HL-60 (cell line): Measurements from ENCODE around the gene GUCA1A.
A peak's percentile ranks its signal among the peaks of the same experiment; 100 is the strongest.
"Not testable (repeated sequence)": the region's sequence is repeated elsewhere in the genome, so short reads cannot be mapped to it uniquely, and the experiment has no call there.

ENCODE experiments used
- DNase-seq, 2 experiments: peaks; one replicate each; pipeline ENCODE4 v3.0.0-alpha.2; 2010 to 2020; ENCODE audit warnings: low read depth in 1 of 2, low spot score in 1 of 2
- H3K27ac ChIP-seq: fragments of 250-450 bp; sonication (Bioruptor Pico); replicated peaks from 2 replicates; pipeline ENCODE4 v1.5.1; 2020; ENCODE audit warnings: mild to moderate bottlenecking, moderate library complexity
- H3K27me3 ChIP-seq: fragments of 250-450 bp; sonication (Bioruptor Pico); 2 replicates; pipeline ENCODE4 v1.5.1; 2021; ENCODE audit warnings: mild to moderate bottlenecking, moderate library complexity; ENCODE audit not compliant: insufficient read depth, poor library complexity, severe bottlenecking
- H3K4me3 ChIP-seq: replicated peaks from 2 replicates; pipeline ENCODE4 v1.5.1; 2011; ENCODE audit warnings: mild to moderate bottlenecking, control low read depth, low read length; ENCODE audit not compliant: insufficient read depth
- CTCF ChIP-seq: IDR thresholded peaks from one replicate; pipeline ENCODE4 v1.5.1; 2011; ENCODE audit warnings: low read length, control low read depth, inconsistent platforms; ENCODE audit not compliant: insufficient read depth
- GABPA ChIP-seq: IDR thresholded peaks from 2 replicates; pipeline ENCODE4 v1.6.1; 2012; ENCODE audit warnings: low read depth
- POLR2AphosphoS5 ChIP-seq: IDR thresholded peaks from 2 replicates; pipeline ENCODE4 v1.6.1; 2012; ENCODE audit warnings: low read depth
- REST ChIP-seq: IDR thresholded peaks from 2 replicates; pipeline ENCODE4 v1.6.1; 2012; ENCODE audit warnings: low read depth; ENCODE audit not compliant: insufficient replicate concordance
- SPI1 ChIP-seq: IDR thresholded peaks from 2 replicates; pipeline ENCODE4 v1.6.1; 2012; ENCODE audit warnings: low read depth, mild to moderate bottlenecking, borderline replicate concordance

Gene GUCA1A

GRCh38 chr6:42211726-42212125 lies 38.6 kb downstream of the GUCA1A start:
- Histone ChIP-seq H3K4me3 (no peak overlapping the region), H3K27me3 (no peaks in the 10 kb centered on the region), H3K27ac (no peak overlapping the region)
- no peak for TF ChIP-seq POLR2AphosphoS5
- TF ChIP-seq REST = no peak
- no peak for TF ChIP-seq SPI1
- TF ChIP-seq CTCF = no peak
- TF ChIP-seq GABPA = no peak
- no peak for DNase-seq

- Histone ChIP-seq H3K27me3 (no peaks in the 10 kb centered on the region), H3K27ac (no peak overlapping the region), H3K4me3 (no peak overlapping the region)
- no peak for TF ChIP-seq REST
- TF ChIP-seq SPI1 = no peak
- no peak for TF ChIP-seq GABPA
- no peak for TF ChIP-seq CTCF
- DNase-seq = no peak
Measured at GRCh38 chr6:42212442-42212841, 39.3 kb downstream of the GUCA1A start.

- H3K27ac ChIP-seq, H3K27me3 ChIP-seq, DNase-seq: not testable (repeated sequence)
- H3K4me3 ChIP-seq = peak overlapping the region; percentile 66
Measured at GRCh38 chr6:42216495-42216894, 43.3 kb downstream of the GUCA1A start.

- Histone ChIP-seq H3K27ac (peak overlapping the region; percentile 80), H3K27me3 (no peaks in the 10 kb centered on the region), H3K4me3 (peak overlapping the region; percentile 66)
- peak in 1 of 2 experiments; percentile 5 for DNase-seq
- TF ChIP-seq CTCF = no peak
- no peak for TF ChIP-seq GABPA
- TF ChIP-seq REST = no peak
- no peak for TF ChIP-seq SPI1
- TF ChIP-seq POLR2AphosphoS5 = no peak
Measured at GRCh38 chr6:42217157-42217518, 44.0 kb downstream of the GUCA1A start.
